Activated CD4-positive, alpha-beta T cell treated with anti-CD3 and anti-CD28 coated beads for 36 hours (primary cell): Measurements from ENCODE around the gene FBLN1. TPM values are rescaled to one million over a fixed set of nuclear protein-coding genes. Genes with fewer than 3 reads are reported as not detected.
"Not testable (repeated sequence)": the region's sequence is repeated elsewhere in the genome, so short reads cannot be mapped to it uniquely, and the experiment has no call there.

Source experiments
- ATAC-seq: fragments of 200-7000 bp; cut with Tn5 transposase; one replicate; pipeline ENCODE4 v1.10.0; 2021; ENCODE audit warnings: mild to moderate bottlenecking, moderate library complexity
- CTCF ChIA-PET: fragments of 350-600 bp; sonication (Branson Sonifier 250); formaldehyde crosslinking; loops from one replicate; lab custom pipeline; 2021; ENCODE audit warnings: antibody characterized with exemption; lab: Charles Lee
- POLR2A ChIA-PET: fragments of 350-600 bp; sonication (Branson Sonifier 250); formaldehyde crosslinking; loops from one replicate; lab custom pipeline; 2021; ENCODE audit warnings: antibody characterized with exemption, inconsistent platforms; lab: Charles Lee
- DNase-seq: peaks from one replicate; pipeline ENCODE4 v3.0.0-alpha.2; 2020
- H3K27ac Mint-ChIP-seq: one replicate; pipeline ENCODE4 v1.8.0; 2021; ENCODE audit warnings: mixed read lengths
- H3K27me3 Mint-ChIP-seq: one replicate; pipeline ENCODE4 v1.8.0; 2021; ENCODE audit warnings: mixed read lengths
- H3K36me3 Mint-ChIP-seq: one replicate; pipeline ENCODE4 v1.8.0; 2021; ENCODE audit warnings: low read depth, mixed read lengths
- H3K4me1 Mint-ChIP-seq: one replicate; pipeline ENCODE4 v1.8.0; 2021; ENCODE audit warnings: mixed read lengths
- H3K4me3 Mint-ChIP-seq: one replicate; pipeline ENCODE4 v1.8.0; 2021; ENCODE audit warnings: mild to moderate bottlenecking, moderate library complexity, mixed read lengths
- H3K9me3 Mint-ChIP-seq: one replicate; pipeline ENCODE4 v1.8.0; 2021; ENCODE audit warnings: low read depth, mixed read lengths
- intact Hi-C, 2 experiments: fragments of 100-400 bp; cut with DNase I in 1 of 2; cut with micrococcal nuclease in 1 of 2; formaldehyde crosslinking; loops; one replicate each; pipeline versions ENCODE4 v1.14.2 to v1.15.1; 2022 to 2024; cut with DNase I, micrococcal nuclease
- total RNA-seq, 2 experiments: library from RNA; stranded (reverse); gene quantifications; one replicate each; pipeline ENCODE4 v1.2.3, GENCODE V29; 2021

FBLN1 gene
- total RNA-seq, 2 experiments from 2014 or later = not detected

GRCh38 chr22:45552580-45553350 lies 50.1 kb downstream of the FBLN1 start:
- H3K4me3 Mint-ChIP-seq = no peak overlapping the region
- no peaks in the 10 kb centered on the region for H3K36me3 Mint-ChIP-seq
- ChIA-PET POLR2A (no interaction called here), CTCF (interaction anchor here (0.8 to 1.9 kb wide), 3 partner anchors 14 to 297 kb away, joined by 3 to 6 read pairs (median 5); no protein-coding TSS in a partner anchor)
- intact Hi-C loops = loop anchor here (1.0 to 10.0 kb wide), 5 partner anchors 105 to 448 kb away; no protein-coding TSS in a partner anchor
- ATAC-seq = no peak
- no peaks in the 10 kb centered on the region for H3K9me3 Mint-ChIP-seq
- H3K27ac Mint-ChIP-seq = no peak overlapping the region
- no peak for DNase-seq
- H3K4me1 Mint-ChIP-seq = no peaks in the 10 kb centered on the region
- H3K27me3 Mint-ChIP-seq = peaks cover 7% of the 10 kb centered on the region

- Mint-ChIP-seq H3K27me3 (peaks cover 7% of the 10 kb centered on the region), H3K36me3 (no peaks in the 10 kb centered on the region), H3K27ac (no peak overlapping the region), H3K9me3 (no peaks in the 10 kb centered on the region), H3K4me3 (no peak overlapping the region), H3K4me1 (no peaks in the 10 kb centered on the region)
- intact Hi-C loops = loop anchor here (1.0 to 10.0 kb wide), 5 partner anchors 106 to 449 kb away; no protein-coding TSS in a partner anchor
- POLR2A ChIA-PET = no interaction called here
- ATAC-seq (peak; percentile 55), DNase-seq (peak; percentile 81)
- CTCF ChIA-PET = interaction anchor here (0.5 to 1.9 kb wide), 4 partner anchors 13 to 309 kb away, joined by 3 to 6 read pairs (median 4); no protein-coding TSS in a partner anchor
These were observed 50.8 kb downstream of the FBLN1 start for GRCh38 chr22:45553351-45554039.

- H3K27ac Mint-ChIP-seq = no peak overlapping the region
- ATAC-seq = no peak
- H3K36me3 Mint-ChIP-seq = no peaks in the 10 kb centered on the region
- no peaks in the 10 kb centered on the region for H3K9me3 Mint-ChIP-seq
- POLR2A ChIA-PET = no interaction called here
- H3K27me3 Mint-ChIP-seq = peaks cover 7% of the 10 kb centered on the region
- DNase-seq = no peak
- no peak overlapping the region for H3K4me3 Mint-ChIP-seq
- no peaks in the 10 kb centered on the region for H3K4me1 Mint-ChIP-seq
- intact Hi-C loops = loop anchor here (5.0 to 10.0 kb wide), 3 partner anchors 107 to 449 kb away; no protein-coding TSS in a partner anchor
- CTCF ChIA-PET = interaction anchor here (0.5 to 1.9 kb wide), 3 partner anchors 283 to 310 kb away, joined by 3 to 6 read pairs (median 3); no protein-coding TSS in a partner anchor
These were observed 51.3 kb downstream of the FBLN1 start for GRCh38 chr22:45554040-45554406.

GRCh38 chr22:45554861-45555260 lies 52.2 kb downstream of the FBLN1 start:
- no peak for DNase-seq
- H3K4me3 Mint-ChIP-seq = no peak overlapping the region
- H3K27ac Mint-ChIP-seq = no peak overlapping the region
- H3K36me3 Mint-ChIP-seq = no peaks in the 10 kb centered on the region
- intact Hi-C loops = loop anchor here (5.0 to 10.0 kb wide), 3 partner anchors 108 to 450 kb away; no protein-coding TSS in a partner anchor
- H3K27me3 Mint-ChIP-seq = peaks cover 7% of the 10 kb centered on the region
- H3K4me1 Mint-ChIP-seq = no peaks in the 10 kb centered on the region
- ChIA-PET CTCF (no interaction called here), POLR2A (no interaction called here)
- ATAC-seq = no peak
- H3K9me3 Mint-ChIP-seq = peaks cover 1% of the 10 kb centered on the region

- H3K4me3 Mint-ChIP-seq, H3K27ac Mint-ChIP-seq, DNase-seq, POLR2A ChIA-PET, H3K4me1 Mint-ChIP-seq, CTCF ChIA-PET, ATAC-seq, H3K27me3 Mint-ChIP-seq, H3K36me3 Mint-ChIP-seq: not testable (repeated sequence)
- intact Hi-C loops = loop anchor here (10.0 kb wide), 2 partner anchors 293 to 453 kb away; no protein-coding TSS in a partner anchor
- H3K9me3 Mint-ChIP-seq = peaks cover 15% of the 10 kb centered on the region
These were observed 55.2 kb downstream of the FBLN1 start for GRCh38 chr22:45557926-45558325.

GRCh38 chr22:45560092-45560491 lies 57.4 kb downstream of the FBLN1 start:
- not testable (repeated sequence) for H3K27me3 Mint-ChIP-seq

GRCh38 chr22:45560761-45561160 lies 58.1 kb downstream of the FBLN1 start:
- intact Hi-C loops, H3K27ac Mint-ChIP-seq, POLR2A ChIA-PET, H3K36me3 Mint-ChIP-seq, ATAC-seq, DNase-seq, H3K4me1 Mint-ChIP-seq, H3K4me3 Mint-ChIP-seq, H3K27me3 Mint-ChIP-seq, CTCF ChIA-PET: not testable (repeated sequence)
- peaks cover 15% of the 10 kb centered on the region for H3K9me3 Mint-ChIP-seq

More at GRCh38 chr22:45560092-45560491, 57.4 kb downstream of the FBLN1 start:
- H3K4me3 Mint-ChIP-seq, DNase-seq, H3K4me1 Mint-ChIP-seq, CTCF ChIA-PET, H3K36me3 Mint-ChIP-seq, intact Hi-C loops, POLR2A ChIA-PET, H3K27ac Mint-ChIP-seq, ATAC-seq: not testable (repeated sequence)
- H3K9me3 Mint-ChIP-seq = peaks cover 15% of the 10 kb centered on the region

- CTCF ChIA-PET = no interaction called here
- Mint-ChIP-seq H3K4me1 (no peaks in the 10 kb centered on the region), H3K36me3 (no peaks in the 10 kb centered on the region), H3K9me3 (peaks cover 15% of the 10 kb centered on the region), H3K27ac (no peak overlapping the region), H3K27me3 (peaks cover 12% of the 10 kb centered on the region), H3K4me3 (no peak overlapping the region)
- intact Hi-C loops = no loop called here
- ATAC-seq (no peak), DNase-seq (no peak)
- POLR2A ChIA-PET = interaction anchor here (0.5 kb wide), 1 partner anchor 11 kb away, joined by 3 read pairs; no protein-coding TSS in a partner anchor
These were observed 59.4 kb downstream of the FBLN1 start for GRCh38 chr22:45562102-45562501.

GRCh38 chr22:45562537-45563361 lies 60.1 kb downstream of the FBLN1 start:
- no peak overlapping the region for H3K4me3 Mint-ChIP-seq
- H3K4me1 Mint-ChIP-seq = no peaks in the 10 kb centered on the region
- no peaks in the 10 kb centered on the region for H3K36me3 Mint-ChIP-seq
- peaks cover 15% of the 10 kb centered on the region for H3K9me3 Mint-ChIP-seq
- DNase-seq (no peak), ATAC-seq (no peak)
- intact Hi-C loops = no loop called here
- H3K27me3 Mint-ChIP-seq = peaks cover 16% of the 10 kb centered on the region
- POLR2A ChIA-PET = no interaction called here
- H3K27ac Mint-ChIP-seq = no peak overlapping the region
- CTCF ChIA-PET = interaction anchor here (0.8 kb wide), 1 partner anchor 874 kb away, joined by 4 read pairs; no protein-coding TSS in a partner anchor

- no peaks in the 10 kb centered on the region for H3K36me3 Mint-ChIP-seq
- H3K4me3 Mint-ChIP-seq = no peak overlapping the region
- intact Hi-C loops = no loop called here
- peaks cover 15% of the 10 kb centered on the region for H3K9me3 Mint-ChIP-seq
- H3K27ac Mint-ChIP-seq = no peak overlapping the region
- DNase-seq (no peak), ATAC-seq (no peak)
- CTCF ChIA-PET = interaction anchor here (0.8 to 1.2 kb wide), 2 partner anchors 9 to 873 kb away, joined by 4 read pairs; no protein-coding TSS in a partner anchor
- POLR2A ChIA-PET = no interaction called here
- peaks cover 19% of the 10 kb centered on the region for H3K27me3 Mint-ChIP-seq
- H3K4me1 Mint-ChIP-seq = no peaks in the 10 kb centered on the region
These were observed 60.8 kb downstream of the FBLN1 start for GRCh38 chr22:45563362-45564040.
